Stomach (tissue), 9 donors: ENCODE data around the gene ADRM1. TPM values are rescaled to one million over a fixed set of nuclear protein-coding genes. Genes with fewer than 3 reads are reported as not detected.
A peak's percentile ranks its signal among the peaks of the same experiment; 100 is the strongest.

Source experiments
- DNase-seq, 2 donors: peaks; one replicate each; pipeline versions ENCODE4 v3.0.0 to v3.0.0-alpha.2; 2013 to 2019
- H3K27ac ChIP-seq, 5 donors: fragments of 200-600 bp in 4 of 5; sonication (generic) in 4 of 5; one replicate each; pipeline ENCODE4 v1.5.1; 2013 to 2019; ENCODE audit warnings: mild to moderate bottlenecking in 1 of 5, moderate library complexity in 1 of 5
- H3K27me3 ChIP-seq, 3 donors: fragments of 200-600 bp; sonication (generic); one replicate each; pipeline ENCODE4 v1.5.1; 2017 to 2019; ENCODE audit warnings: mixed run types in 1 of 3
- H3K36me3 ChIP-seq, 4 donors: fragments of 200-600 bp; sonication (generic); 1 replicate in 3 of 4; 2 replicates in 1 of 4; pipeline ENCODE4 v1.5.1; 2016 to 2019
- H3K4me1 ChIP-seq, 4 donors: fragments of 200-600 bp; sonication (generic); one replicate each; pipeline ENCODE4 v1.5.1; 2016 to 2019
- H3K4me3 ChIP-seq, 4 donors: fragments of 200-600 bp; sonication (generic) in 3 of 4; one replicate each; pipeline ENCODE4 v1.5.1; 2016 to 2019; ENCODE audit warnings: mild to moderate bottlenecking in 1 of 4
- H3K9me3 ChIP-seq, 4 donors: fragments of 200-600 bp; sonication (generic); one replicate each; pipeline ENCODE4 v1.5.1; 2016 to 2019
- CTCF ChIP-seq, 7 experiments: fragments of 450-650 bp in 4 of 7; fragments of 200-600 bp in 3 of 7; sonication (generic) in 3 of 7; IDR thresholded peaks; one replicate each; pipeline ENCODE4 v1.5.1; 2016 to 2019; ENCODE audit warnings: antibody characterized with exemption in 7 of 7, control low read depth in 2 of 7, mild to moderate bottlenecking in 1 of 7
- EP300 ChIP-seq: sonication (generic); formaldehyde crosslinking; IDR thresholded peaks from one replicate; pipeline ENCODE4 v1.6.1; 2017; ENCODE audit warnings: antibody characterized with exemption
- POLR2A ChIP-seq, 4 donors: fragments of 450-650 bp; IDR thresholded peaks; one replicate each; pipeline ENCODE4 v1.6.1; 2016; ENCODE audit warnings: antibody characterized with exemption in 4 of 4, control low read depth in 2 of 4, mild to moderate bottlenecking in 1 of 4, moderate library complexity in 1 of 4
- POLR2AphosphoS5 ChIP-seq, 3 donors: sonication (generic); formaldehyde crosslinking; IDR thresholded peaks; one replicate each; pipeline ENCODE4 v1.6.1; 2016; ENCODE audit warnings: antibody characterized with exemption in 3 of 3
- WGBS, 5 donors: extraction: QIAGEN DNeasy Blood & Tissue Kit in 3 of 5; methylation state at CpG; one replicate each; pipeline versions ENCODE4 v1.1.5 to v1.1.7; 2013 to 2018; 5-methylcytosine and 5-hydroxymethylcytosine counted together
- intact Hi-C: fragments of 100-400 bp; cut with DNase I; formaldehyde crosslinking; loops from one replicate; pipeline ENCODE4 v1.15.1; 2023; ENCODE audit warnings: low total_unique reads
- polyA plus RNA-seq, 3 donors: library from polyadenylated mRNA; stranded (reverse); fragments of 200-250 nt; gene quantifications; one replicate each; pipeline ENCODE4 v1.2.3, GENCODE V29; 2013
- total RNA-seq, 5 donors: library from RNA; depleted of rRNA; stranded (reverse); fragments of >200 nt; gene quantifications; one replicate each; pipeline versions ENCODE4 v1.1.0 to v1.2.3, GENCODE V29; 2014 to 2016
- donor health status: healthy with polysubstance abuse.
- donor health status: Bipolar disorder and iron deficiency.
- donor health status: healthy.

Gene ADRM1
- total and polyA plus RNA-seq, 8 donors = 42.0 to 130 (median 83.7) TPM

GRCh38 chr20:62286493-62287064 is 16.2 kb upstream of the ADRM1 start:
- WGBS, 5 donors = 79 to 94% (median 89%) methylated on average over 18 to 25 of the region's 25 CpGs
- intact Hi-C loops = no loop called here
- H3K27ac ChIP-seq = peak overlapping the region in 2 of 5 donors; percentile 16 to 32
- H3K9me3 ChIP-seq = no peaks in the 10 kb centered on the region
- no peaks in the 10 kb centered on the region for H3K27me3 ChIP-seq
- TF ChIP-seq CTCF (IDR thresholded peaks at IDR 0.05) (no peak), POLR2AphosphoS5 (IDR thresholded peaks at IDR 0.05) (no peak), EP300 (no peak), POLR2A (IDR thresholded peaks at IDR 0.05) (no peak)
- peaks cover 66 to 98% (median 96%) of the 10 kb centered on the region in 4 donors for H3K36me3 ChIP-seq
- no peak for DNase-seq
- H3K4me3 ChIP-seq = no peak overlapping the region
- H3K4me1 ChIP-seq = no peaks in the 10 kb centered on the region

- intact Hi-C loops = no loop called here
- TF ChIP-seq POLR2A (IDR thresholded peaks at IDR 0.05) (no peak), POLR2AphosphoS5 (IDR thresholded peaks at IDR 0.05) (no peak), EP300 (no peak), CTCF (IDR thresholded peaks at IDR 0.05) (no peak)
- Histone ChIP-seq H3K27me3 (no peaks in the 10 kb centered on the region), H3K36me3 (peaks cover 66 to 98% (median 96%) of the 10 kb centered on the region in 4 donors), H3K4me1 (no peaks in the 10 kb centered on the region), H3K27ac (no peak overlapping the region), H3K4me3 (no peak overlapping the region), H3K9me3 (no peaks in the 10 kb centered on the region)
- 79 to 87% (median 81%) methylated on average over 6 of the region's 6 CpGs for WGBS, 5 donors
- no peak for DNase-seq
These were observed 15.7 kb upstream of the ADRM1 start for GRCh38 chr20:62287129-62287528.

DNA sequence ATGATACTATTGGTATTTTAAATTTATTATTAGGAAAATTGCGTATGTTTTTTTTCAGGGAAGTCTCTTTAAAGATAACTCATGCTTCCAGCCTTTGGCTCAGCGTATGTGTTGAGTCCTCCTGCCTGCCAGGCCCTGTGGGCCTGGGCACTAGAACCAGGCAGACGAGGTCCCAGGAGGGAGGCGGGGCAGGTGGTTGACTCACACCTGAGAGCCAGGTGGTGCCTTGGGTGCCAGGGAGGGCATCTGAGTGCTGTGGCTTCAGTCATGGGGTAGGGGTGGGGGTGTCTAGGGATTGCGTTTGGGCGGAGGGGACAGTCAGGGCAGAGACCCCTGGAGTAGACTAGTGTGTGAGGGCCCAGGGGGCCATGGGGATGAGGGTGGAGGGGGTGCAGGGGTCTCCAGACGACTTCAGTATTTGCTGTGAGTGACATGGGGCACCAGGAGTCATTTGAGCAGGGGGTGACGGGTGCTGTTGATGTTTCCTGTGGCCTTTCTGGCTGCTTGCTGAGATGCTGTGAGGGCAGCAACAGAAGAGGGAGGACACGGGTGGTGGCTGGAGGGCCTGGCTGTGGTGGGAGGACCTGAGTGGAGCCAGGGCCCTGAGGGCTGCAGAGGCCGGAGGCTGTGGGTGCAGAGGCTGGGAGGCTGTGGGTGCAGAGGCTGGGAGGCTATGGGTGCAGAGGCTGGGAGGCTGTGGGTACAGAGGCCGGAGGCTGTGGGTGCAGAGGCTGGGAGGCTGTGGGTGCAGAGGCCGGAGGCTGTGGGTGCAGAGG is 14.8 kb upstream of the ADRM1 start:
- TF ChIP-seq EP300 = no peak
- TF ChIP-seq POLR2A (IDR thresholded peaks at IDR 0.05) = no peak
- TF ChIP-seq POLR2AphosphoS5 (IDR thresholded peaks at IDR 0.05) = no peak
- Histone ChIP-seq H3K4me3 (no peak overlapping the region), H3K27me3 (no peaks in the 10 kb centered on the region), H3K9me3 (no peaks in the 10 kb centered on the region), H3K36me3 (peaks cover 60 to 95% (median 95%) of the 10 kb centered on the region in 4 donors), H3K27ac (no peak overlapping the region), H3K4me1 (no peaks in the 10 kb centered on the region)
- peak in 1 of 2 donors; percentile 14 for DNase-seq
- 86 to 92% (median 90%) methylated on average over 10 to 12 of the region's 12 CpGs for WGBS, 5 donors
- intact Hi-C loops = no loop called here

GRCh38 chr20:62288535-62289105 is 14.2 kb upstream of the ADRM1 start:
- no peak overlapping the region for H3K4me3 ChIP-seq
- H3K27ac ChIP-seq = no peak overlapping the region
- 88 to 92% (median 91%) methylated on average over 15 of the region's 15 CpGs for WGBS, 5 donors
- H3K4me1 ChIP-seq = no peaks in the 10 kb centered on the region
- no peaks in the 10 kb centered on the region for H3K9me3 ChIP-seq
- H3K27me3 ChIP-seq = no peaks in the 10 kb centered on the region
- DNase-seq = peak in 1 of 2 donors; percentile 18
- intact Hi-C loops = no loop called here
- no peak for TF ChIP-seq EP300
- TF ChIP-seq POLR2AphosphoS5 (IDR thresholded peaks at IDR 0.05) = no peak
- no peak for TF ChIP-seq POLR2A (IDR thresholded peaks at IDR 0.05)
- no peak for TF ChIP-seq CTCF (IDR thresholded peaks at IDR 0.05)
- peaks cover 58 to 95% (median 95%) of the 10 kb centered on the region in 4 donors for H3K36me3 ChIP-seq
